Panc1 (cell line): ENCODE results near the gene GNPTG.

ENCODE experiments used
- POLR2AphosphoS5 ChIP-seq: IDR thresholded peaks from 2 replicates; pipeline ENCODE4 v1.6.1; 2012; ENCODE audit warnings: mild to moderate bottlenecking, low read depth, low read length, moderate library complexity
- SIN3A ChIP-seq: IDR thresholded peaks from 2 replicates; pipeline ENCODE4 v1.6.1; 2012; ENCODE audit warnings: low read depth, mild to moderate bottlenecking, low read length, moderate library complexity, borderline replicate concordance; ENCODE audit not compliant: insufficient read depth
- TCF7L2 ChIP-seq: IDR thresholded peaks from 2 replicates; pipeline ENCODE4 v1.6.1; 2011; ENCODE audit warnings: mild to moderate bottlenecking, low read depth, low read length, inconsistent platforms
- TF ChIP-seq, protein P1 (sequence below): fragments of 450-650 bp; IDR thresholded peaks from 2 replicates; pipeline ENCODE4 v1.5.1; 2017; ENCODE audit warnings: mild to moderate bottlenecking
- TF ChIP-seq, protein P2 (sequence below), 2 experiments: IDR thresholded peaks; 2 replicates each; pipeline ENCODE4 v1.6.1; 2011 to 2012; ENCODE audit warnings: low read depth in 2 of 2, control low read depth in 1 of 2, low read length in 1 of 2, mild to moderate bottlenecking in 1 of 2, moderate library complexity in 1 of 2; ENCODE audit not compliant: insufficient read depth in 1 of 2

- TF ChIP-seq, protein P1, sequence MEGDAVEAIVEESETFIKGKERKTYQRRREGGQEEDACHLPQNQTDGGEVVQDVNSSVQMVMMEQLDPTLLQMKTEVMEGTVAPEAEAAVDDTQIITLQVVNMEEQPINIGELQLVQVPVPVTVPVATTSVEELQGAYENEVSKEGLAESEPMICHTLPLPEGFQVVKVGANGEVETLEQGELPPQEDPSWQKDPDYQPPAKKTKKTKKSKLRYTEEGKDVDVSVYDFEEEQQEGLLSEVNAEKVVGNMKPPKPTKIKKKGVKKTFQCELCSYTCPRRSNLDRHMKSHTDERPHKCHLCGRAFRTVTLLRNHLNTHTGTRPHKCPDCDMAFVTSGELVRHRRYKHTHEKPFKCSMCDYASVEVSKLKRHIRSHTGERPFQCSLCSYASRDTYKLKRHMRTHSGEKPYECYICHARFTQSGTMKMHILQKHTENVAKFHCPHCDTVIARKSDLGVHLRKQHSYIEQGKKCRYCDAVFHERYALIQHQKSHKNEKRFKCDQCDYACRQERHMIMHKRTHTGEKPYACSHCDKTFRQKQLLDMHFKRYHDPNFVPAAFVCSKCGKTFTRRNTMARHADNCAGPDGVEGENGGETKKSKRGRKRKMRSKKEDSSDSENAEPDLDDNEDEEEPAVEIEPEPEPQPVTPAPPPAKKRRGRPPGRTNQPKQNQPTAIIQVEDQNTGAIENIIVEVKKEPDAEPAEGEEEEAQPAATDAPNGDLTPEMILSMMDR: peak; percentile 64; the same call in 1 of the 2 replicates
- no peak for TF ChIP-seq POLR2AphosphoS5
- TF ChIP-seq, protein P2, sequence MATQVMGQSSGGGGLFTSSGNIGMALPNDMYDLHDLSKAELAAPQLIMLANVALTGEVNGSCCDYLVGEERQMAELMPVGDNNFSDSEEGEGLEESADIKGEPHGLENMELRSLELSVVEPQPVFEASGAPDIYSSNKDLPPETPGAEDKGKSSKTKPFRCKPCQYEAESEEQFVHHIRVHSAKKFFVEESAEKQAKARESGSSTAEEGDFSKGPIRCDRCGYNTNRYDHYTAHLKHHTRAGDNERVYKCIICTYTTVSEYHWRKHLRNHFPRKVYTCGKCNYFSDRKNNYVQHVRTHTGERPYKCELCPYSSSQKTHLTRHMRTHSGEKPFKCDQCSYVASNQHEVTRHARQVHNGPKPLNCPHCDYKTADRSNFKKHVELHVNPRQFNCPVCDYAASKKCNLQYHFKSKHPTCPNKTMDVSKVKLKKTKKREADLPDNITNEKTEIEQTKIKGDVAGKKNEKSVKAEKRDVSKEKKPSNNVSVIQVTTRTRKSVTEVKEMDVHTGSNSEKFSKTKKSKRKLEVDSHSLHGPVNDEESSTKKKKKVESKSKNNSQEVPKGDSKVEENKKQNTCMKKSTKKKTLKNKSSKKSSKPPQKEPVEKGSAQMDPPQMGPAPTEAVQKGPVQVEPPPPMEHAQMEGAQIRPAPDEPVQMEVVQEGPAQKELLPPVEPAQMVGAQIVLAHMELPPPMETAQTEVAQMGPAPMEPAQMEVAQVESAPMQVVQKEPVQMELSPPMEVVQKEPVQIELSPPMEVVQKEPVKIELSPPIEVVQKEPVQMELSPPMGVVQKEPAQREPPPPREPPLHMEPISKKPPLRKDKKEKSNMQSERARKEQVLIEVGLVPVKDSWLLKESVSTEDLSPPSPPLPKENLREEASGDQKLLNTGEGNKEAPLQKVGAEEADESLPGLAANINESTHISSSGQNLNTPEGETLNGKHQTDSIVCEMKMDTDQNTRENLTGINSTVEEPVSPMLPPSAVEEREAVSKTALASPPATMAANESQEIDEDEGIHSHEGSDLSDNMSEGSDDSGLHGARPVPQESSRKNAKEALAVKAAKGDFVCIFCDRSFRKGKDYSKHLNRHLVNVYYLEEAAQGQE (IDR thresholded peaks at IDR 0.05; ENCODE audit: insufficient read depth in 1 of 2, low read depth in 2 of 2, low read length in 1 of 2): no peak
- TF ChIP-seq TCF7L2: no peak
- no peak for TF ChIP-seq SIN3A
These were observed 5.1 kb upstream of the GNPTG start for GRCh38 chr16:1346422-1347285.
